Cardiac septum (tissue), 1 donor: ENCODE results near the gene NME7. TPM values are rescaled to one million over a fixed set of nuclear protein-coding genes. Genes with fewer than 3 reads are reported as not detected.

ENCODE experiments used
- DNase-seq: peaks from one replicate; pipeline ENCODE4 v3.0.0-alpha.2; 2020; ENCODE audit warnings: low spot score
- intact Hi-C: fragments of 100-400 bp; cut with DNase I; formaldehyde crosslinking; loops from one replicate; pipeline ENCODE4 v1.14.0; 2022
- total RNA-seq: library from RNA; stranded (reverse); fragmentation: NEBNext Ultra II Directional; extraction: Animal tissue kit (Norgen Biotek cat#: 25700); gene quantifications from one replicate; pipeline ENCODE4 v1.2.1, GENCODE V29; 2021
- donor health status: DM: no; HTN: no; CAD: no.

Gene NME7
- total RNA-seq, 1 donor from 2014 or later: 9.8 TPM

DNA sequence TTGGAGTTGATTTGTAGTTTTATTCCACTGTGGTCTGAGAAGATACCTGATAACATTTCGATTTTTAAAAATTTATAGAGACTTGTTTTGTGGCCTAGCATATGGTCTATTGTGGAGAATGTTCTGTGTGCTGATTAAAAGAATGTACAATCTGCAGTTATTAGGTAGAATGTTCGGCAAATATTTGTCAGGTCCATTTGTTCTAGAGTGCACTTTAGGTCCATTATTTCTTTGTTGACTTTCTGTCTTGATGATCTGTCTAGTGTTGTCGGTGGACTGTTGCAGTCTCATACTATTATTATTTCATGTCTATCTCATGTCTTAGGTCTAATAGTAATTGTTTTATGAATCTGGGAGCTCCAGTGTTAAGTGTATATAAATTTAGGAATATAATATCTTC, 116.8 kb downstream of the NME7 start:
- DNase-seq: no peak
- intact Hi-C loops: no loop called here

DNA sequence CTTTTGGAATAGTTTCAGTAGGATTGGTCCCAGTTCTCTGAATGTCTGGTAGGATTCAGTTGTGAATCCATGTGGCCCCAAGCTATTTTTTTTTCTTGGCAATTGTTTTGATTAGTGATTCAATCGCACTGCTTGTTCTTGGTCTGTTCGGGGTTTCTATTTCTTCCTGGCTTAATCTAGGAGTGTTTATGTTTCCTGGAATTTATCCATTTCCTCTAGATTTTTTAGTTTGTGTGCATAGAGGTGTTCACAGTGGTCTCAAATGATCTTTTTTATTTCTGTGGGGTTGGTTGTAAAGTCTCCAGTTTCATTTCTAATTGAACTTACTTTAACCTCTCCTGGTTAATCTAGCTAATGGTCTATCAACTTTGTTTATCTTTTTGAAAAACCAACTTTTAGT, 117.6 kb downstream of the NME7 start:
- intact Hi-C loops: no loop called here
- no peak for DNase-seq

DNA sequence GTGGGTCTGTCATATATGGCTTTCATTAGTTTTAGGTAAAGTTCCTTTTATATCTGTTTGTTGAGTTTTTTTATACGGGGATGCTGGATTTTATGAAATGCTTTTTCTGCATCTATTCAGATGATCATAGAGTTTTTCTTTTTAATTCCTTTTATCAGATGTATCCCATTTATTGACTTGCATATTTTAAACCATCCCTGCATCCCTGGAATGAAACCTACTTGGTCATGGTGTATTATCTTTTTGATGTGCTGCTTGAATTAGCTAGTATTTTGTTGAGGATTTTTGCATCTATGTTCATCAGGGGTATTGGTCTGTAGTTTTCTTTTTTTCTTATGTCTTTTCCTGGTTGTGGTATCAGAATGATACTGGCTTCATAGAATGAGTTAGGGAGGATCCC, 118.0 kb downstream of the NME7 start:
- intact Hi-C loops: no loop called here
- DNase-seq: no peak

DNA sequence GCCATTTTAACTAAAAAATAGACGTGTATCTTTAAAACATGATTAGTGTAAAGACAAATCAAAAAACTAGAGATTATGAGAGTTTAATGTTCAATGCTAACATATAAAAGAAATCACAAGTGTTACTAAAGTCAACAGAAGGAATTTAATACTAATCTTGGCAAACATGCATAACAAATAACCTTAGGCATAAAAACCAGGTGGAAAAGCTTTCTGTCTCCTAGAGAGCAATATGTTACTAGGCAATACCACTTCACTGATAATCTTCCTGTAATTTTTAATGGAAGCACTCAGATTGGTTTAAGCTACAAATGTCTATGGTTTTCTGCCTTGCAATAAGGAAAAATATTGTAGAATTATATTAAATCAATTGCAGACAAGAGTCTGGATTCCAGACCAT, 121.9 kb downstream of the NME7 start:
- intact Hi-C loops: no loop called here
- DNase-seq: no peak

DNA sequence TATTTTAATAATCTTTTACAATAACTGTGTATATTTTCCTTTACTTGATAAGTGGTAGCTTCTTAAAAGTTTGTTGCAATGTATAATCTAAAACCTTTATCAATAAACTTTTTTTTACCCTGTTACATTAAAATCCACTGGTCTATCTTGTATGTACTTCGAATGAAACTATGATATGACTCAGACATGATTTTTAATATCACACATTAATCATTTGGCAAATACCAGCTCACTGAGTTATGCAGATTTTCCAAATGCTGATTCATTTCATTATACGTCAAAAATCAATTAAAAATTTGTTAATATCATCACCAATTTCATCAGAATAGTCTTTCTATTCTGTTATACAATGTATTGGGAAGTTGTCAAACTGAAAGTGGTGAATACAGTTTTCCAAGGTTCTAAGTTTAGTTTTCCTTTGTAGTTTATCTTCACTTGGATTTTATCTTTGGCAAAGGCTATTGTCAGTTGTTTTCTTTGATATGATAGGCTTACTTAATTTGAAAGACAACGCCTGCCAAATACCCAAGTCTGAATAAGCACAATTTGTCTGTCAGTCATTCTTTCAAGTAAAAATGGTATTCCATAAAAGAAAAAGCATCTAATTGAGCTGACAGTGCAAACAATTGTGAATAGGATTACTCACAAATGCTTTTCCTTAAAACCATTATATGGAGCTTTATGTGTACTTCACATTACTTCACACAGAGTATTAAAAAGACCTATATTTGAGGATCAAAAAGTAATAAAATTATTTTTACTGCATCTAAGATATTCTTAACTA, 127.0 kb downstream of the NME7 start:
- DNase-seq: no peak
- intact Hi-C loops: no loop called here

DNA sequence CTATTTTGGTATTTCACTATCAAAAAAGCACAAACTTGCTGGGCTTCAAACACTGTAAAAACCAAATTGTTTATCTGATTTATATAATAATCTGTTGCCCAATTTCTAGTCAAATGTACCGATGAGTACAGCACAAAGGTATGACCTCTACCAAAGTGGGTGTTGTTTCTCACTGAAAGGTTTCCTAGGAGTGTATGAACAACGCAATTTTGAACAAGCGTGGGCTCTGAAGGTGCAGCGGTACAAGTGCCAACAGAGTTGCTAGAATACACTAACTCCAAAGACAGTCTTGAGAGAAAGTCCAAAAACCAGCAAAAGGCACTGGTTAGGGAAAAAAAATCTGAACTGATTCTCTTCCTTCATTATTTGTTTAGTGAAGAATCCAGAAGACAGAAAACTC, 130.7 kb downstream of the NME7 start:
- DNase-seq: no peak
- intact Hi-C loops: no loop called here

DNA sequence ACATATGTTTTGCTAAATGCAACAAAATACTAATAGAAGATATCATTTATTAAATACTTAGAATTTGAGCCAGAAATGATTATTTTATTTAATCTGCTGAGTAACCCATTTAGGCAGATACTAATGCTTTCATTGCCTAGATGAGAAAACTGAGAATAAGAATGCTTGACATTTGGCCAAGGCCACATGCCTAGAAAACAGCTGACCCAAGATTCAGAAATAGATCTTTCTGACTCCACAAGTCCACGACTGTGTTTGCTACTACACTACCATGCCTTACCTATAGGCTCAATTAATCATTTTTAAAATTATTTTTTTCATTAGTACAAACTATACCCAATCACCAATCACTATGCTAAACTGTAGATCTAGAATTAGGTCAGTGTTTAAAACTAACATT, 131.5 kb downstream of the NME7 start:
- intact Hi-C loops: no loop called here
- DNase-seq: no peak

DNA sequence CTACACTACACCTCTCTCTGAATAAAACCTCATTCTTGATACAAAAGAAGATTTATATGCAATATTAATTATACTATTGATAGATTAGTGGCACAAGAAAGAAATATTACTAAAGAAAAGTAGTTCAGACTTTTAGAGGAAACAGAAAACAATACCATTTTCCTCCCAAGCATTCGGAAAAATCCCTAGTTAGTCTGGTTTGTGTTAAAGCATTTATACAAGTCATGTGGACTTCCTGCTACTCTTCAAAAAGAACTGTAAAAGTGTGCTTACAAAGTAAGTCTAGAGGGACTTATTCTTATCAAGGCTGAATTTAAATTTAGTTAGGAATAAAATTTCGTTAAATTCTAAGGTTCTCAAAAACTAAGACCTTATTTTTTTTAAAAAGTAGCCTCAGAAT, 132.0 kb downstream of the NME7 start:
- DNase-seq: no peak
- intact Hi-C loops: no loop called here

DNA sequence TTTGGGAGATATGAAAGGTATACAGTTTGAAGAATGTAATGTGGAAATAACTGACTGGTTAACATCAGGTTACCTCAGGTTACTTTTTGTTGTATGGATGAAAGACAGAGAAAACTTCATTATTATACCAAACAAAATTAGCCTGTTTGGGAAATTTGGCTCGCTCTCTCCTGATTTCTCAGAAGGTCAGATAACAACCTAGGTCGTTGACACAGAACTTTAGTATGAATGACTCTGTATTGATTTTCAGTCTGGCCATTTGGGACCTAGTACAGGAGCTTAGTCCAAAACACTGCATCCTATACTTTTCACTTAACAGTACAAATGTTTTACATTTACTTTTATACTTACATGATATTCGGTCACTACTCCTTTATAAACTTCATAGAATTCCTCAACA, 132.8 kb downstream of the NME7 start:
- intact Hi-C loops: no loop called here
- no peak for DNase-seq

DNA sequence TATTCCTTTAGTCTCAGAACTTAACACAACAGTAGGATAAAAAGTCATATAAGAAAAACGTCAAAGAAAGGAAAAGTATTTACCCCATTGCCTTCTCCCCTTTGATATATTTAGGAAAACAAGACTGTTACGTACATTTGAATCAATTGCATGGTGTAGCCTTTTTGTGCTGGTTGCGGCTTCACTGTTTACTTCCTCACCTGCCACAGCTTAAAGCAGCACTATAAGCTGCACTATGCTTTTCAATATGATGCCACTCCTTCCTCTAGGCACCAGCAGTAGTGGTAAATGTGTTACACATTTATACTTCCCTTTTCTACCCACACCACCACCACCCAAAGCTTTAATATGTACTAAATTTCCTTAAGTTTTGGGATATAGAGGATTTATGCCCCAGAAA, 150.0 kb downstream of the NME7 start:
- intact Hi-C loops: no loop called here
- DNase-seq: no peak

DNA sequence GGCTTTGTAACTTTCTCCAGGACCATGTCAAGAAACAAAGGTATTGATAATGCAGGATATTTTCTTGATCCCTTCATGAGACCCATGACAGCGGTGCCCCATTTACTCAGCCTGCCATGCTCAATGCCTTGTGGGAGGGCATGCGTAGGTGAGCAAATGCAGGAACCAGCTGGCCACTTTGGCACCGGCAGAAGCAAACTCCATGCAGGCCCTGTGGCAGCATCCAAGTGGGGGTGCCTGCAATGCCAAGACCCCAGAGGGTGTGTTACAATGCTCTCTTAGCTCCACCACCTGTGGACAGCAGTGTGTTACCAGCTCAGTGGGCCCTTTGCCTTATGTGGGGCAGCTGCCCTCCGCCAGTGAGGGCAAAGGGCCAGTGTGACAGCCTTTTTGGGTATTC, 153.0 kb downstream of the NME7 start:
- intact Hi-C loops: no loop called here

DNA sequence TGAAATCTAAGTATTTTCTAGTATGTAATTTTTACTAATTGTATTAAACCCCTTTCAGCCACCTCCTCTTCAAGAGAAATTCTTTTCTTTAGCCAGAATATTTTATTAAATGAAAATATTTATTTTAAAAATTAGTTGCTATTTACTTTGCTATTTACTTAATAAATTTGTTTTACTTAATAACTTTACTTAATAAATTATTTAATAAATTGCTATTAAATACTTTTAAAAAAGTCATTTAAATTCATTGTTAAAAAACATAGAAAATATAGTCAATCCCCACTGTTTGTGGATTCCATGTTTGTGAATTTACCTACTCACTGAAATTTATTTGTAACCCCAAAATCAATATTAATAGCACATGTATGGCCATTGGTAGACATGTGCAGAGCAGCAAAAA, 155.5 kb downstream of the NME7 start:
- no peak for DNase-seq
- intact Hi-C loops: no loop called here

More for the DNA sequence above, 153.0 kb downstream of the NME7 start:
- DNase-seq: no peak

DNA sequence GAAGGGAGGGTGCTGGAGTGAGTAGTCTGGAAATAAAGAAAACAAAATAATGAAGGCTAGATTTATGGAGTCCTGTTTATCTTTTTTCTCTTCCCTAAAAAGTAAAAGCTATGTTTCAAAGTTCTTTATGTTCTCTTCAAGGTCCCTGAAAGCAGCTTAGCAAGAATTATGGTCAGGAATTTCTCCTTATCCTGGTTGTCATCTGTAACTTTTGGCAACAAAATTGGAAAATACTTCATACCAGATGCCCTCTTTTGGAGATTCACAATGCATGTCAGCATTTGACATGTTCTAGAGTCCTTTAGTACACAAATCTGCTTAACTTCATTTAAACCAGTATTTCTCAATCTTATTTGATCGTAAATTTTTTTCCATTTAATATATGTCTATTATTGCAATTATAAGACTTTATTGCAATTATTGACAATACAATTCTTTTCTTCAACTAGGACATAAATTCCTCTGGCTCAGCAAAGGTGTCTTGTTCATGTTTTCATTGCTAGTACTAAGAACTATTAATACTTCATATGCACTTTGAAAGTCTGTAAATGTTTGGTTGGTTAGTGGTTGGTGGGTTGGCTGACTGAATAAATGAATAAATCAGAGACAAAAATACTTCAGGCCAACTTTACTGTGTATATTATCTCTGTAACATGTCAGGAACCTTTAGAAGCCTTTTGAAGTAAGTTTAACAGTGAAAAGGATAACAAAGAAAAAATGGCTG, 159.6 kb downstream of the NME7 start:
- intact Hi-C loops: no loop called here
- no peak for DNase-seq

DNA sequence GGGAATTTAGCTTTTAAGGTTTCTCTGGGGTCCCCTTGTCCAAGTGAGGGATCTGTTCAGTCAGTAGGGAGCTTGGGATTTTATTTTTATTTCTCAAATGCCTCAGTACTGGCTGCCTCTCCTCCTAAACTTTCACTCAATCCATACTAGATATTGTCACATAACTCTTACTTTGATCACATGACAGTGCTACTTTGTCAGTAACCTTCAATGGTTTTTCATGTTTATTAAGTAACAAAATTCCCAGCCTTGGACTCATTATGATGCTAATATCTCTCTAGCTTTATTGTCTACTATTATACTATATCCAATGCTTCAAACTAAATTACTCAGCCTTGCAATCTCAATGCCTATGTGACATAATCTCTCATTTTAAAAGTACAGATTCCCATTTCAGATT, 163.4 kb downstream of the NME7 start:
- intact Hi-C loops: no loop called here

DNA sequence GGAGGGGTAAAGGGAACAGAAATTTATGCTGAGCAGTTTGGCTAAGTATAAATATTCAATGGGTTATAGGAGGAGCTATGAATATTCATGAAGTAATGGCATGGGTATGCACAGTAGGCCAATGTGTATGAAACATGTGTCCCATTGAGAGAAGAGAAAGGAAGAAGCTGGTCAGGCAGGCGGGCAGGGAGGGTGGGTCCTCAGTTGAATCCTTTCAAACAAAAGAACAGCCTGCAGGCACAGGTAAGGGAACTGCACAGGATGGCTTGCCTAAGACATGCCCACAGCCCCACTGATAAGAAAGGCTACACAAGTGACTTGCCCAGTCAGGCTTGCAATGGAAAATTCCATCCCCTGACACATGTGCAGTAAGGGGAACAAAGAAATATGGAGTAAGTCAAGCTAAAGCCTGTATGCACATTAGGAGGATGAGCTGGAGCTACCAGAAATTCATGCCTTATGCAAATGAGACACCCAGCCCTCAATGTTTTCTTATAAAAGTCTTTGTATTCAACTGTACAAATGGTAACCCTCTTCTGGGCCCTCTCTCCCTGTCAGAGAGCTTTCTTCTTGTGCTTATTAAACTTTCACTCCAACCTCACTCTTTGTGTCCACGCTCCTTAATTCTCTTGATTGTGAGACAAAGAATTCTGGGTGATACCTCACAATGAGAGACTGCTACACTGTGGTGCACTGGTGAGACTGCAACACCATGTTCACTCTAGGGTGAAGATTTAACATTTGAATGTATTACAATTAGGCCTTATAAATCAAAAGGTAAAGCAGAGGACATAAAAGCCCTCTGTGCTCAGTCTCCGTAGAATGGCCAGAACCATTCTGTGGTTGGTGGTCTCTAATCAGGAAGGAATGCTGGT, 164.6 kb downstream of the NME7 start:
- intact Hi-C loops: no loop called here
- no peak for DNase-seq

More for the DNA sequence above, 163.4 kb downstream of the NME7 start:
- no peak for DNase-seq

DNA sequence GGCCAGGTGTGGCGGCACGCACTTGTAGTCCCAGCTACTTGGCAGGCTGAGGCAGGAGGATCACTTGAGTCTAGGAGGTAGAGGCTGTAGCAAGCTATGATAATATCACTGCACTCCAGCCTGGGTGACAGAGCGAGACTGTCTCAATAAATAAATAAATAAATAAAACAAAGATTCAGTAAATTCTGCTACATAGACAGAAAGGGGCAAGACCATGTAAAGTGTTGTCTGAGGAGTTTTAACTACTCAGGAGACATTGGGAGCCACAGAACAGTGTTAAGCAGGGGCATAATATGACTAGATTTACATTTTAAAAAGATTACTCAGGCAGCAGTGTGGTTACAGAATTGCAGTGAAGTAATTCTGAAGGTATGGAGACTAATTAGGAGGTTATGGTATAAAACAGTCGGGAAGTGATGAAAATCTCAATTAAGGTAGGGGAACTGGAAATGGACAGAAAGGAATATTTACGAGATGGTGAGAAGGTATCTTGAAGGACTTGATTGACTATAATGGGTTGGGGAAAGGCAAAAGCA, 166.4 kb downstream of the NME7 start:
- no peak for DNase-seq
- intact Hi-C loops: no loop called here

DNA sequence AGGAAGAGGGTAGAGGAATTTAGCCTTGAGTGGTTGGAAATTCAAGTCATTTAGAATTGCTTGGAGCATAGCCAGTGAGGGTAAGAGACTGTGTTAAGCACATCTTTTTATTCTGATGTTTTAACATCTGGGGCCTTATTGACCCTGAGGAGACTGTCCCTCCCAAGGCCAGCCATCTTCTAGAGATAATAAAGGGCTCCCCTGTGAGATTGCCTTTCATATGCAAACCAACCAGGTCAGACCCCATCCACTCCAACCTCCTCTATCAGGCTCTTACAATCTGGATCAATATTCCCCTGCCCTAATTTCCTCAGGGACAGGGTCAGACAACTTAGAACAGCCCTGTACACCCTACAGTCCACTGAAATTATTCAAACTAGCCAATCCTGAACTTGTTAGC, 167.3 kb downstream of the NME7 start:
- intact Hi-C loops: no loop called here
- no peak for DNase-seq

DNA sequence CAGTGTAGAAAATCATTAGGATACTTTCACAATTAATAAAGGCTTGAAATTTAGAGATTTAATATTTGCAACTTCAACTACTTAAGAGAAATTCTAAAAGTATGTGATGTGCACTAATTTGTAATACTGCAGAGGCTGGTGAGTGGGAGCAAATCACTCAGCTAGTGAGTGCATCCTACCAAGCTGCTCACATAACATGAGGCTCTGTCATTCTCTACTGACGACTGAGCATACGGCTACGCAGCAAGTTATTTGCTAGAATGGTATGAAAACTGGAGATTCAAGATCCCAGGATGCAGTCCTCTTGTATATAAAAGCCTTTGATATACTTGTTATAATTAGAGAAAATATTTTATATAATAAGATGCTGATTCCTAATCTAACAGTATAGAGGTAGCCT, 171.0 kb downstream of the NME7 start:
- intact Hi-C loops: loop anchor here (10.0 kb wide), 2 partner anchors 462 to 592 kb away; no protein-coding TSS in a partner anchor
- DNase-seq: no peak

DNA sequence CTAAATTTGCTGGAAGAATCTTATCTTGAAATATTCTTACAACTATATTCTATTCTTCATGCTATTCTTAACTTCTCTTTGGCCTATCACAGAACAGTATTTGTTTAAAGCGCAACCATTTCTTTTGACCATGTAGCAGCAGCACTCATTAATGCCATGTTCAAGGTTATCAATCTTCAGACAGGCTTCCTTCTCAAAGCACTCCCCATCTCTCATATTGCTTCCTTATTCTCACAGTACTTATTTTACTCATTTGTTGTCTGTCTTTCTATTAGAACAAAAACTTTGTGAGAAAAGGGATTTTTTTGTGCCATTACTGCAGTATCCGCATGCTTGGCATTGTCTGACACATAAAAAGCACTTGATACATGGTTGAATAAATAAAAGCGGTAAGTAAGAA, 171.4 kb downstream of the NME7 start:
- no peak for DNase-seq
- intact Hi-C loops: loop anchor here (10.0 kb wide), 2 partner anchors 461 to 591 kb away; no protein-coding TSS in a partner anchor
